ENCODE results near the gene LYPD6. TPM values are rescaled to one million over a fixed set of nuclear protein-coding genes. Genes with fewer than 3 reads are reported as not detected.

LYPD6 gene
- total RNA-seq, 2 donors from 2014 or later: 5.2 to 8.4 TPM

- no peaks in the 10 kb centered on the region for H3K4me1 ChIP-seq
- H3K4me3 ChIP-seq: no peak overlapping the region
- no peak overlapping the region for H3K27ac ChIP-seq
- DNase-seq: no peak
- no peak overlapping the region for H3K9ac ChIP-seq (ENCODE audit: low read depth in 2 of 2, low read length in 2 of 2)
- TF ChIP-seq, protein P1, sequence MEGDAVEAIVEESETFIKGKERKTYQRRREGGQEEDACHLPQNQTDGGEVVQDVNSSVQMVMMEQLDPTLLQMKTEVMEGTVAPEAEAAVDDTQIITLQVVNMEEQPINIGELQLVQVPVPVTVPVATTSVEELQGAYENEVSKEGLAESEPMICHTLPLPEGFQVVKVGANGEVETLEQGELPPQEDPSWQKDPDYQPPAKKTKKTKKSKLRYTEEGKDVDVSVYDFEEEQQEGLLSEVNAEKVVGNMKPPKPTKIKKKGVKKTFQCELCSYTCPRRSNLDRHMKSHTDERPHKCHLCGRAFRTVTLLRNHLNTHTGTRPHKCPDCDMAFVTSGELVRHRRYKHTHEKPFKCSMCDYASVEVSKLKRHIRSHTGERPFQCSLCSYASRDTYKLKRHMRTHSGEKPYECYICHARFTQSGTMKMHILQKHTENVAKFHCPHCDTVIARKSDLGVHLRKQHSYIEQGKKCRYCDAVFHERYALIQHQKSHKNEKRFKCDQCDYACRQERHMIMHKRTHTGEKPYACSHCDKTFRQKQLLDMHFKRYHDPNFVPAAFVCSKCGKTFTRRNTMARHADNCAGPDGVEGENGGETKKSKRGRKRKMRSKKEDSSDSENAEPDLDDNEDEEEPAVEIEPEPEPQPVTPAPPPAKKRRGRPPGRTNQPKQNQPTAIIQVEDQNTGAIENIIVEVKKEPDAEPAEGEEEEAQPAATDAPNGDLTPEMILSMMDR (IDR thresholded peaks at IDR 0.05): no peak
- intact Hi-C loops (cut with DNase I): no loop called here
- no peaks in the 10 kb centered on the region for H3K36me3 ChIP-seq
- H3K9me3 ChIP-seq: no peaks in the 10 kb centered on the region
- H3K27me3 ChIP-seq: no peaks in the 10 kb centered on the region
Observed at GRCh38 chr2:149413487-149413886, 83.1 kb downstream of the LYPD6 start.

GRCh38 chr2:149415086-149415485 lies 84.7 kb downstream of the LYPD6 start:
- no peaks in the 10 kb centered on the region for H3K9me3 ChIP-seq
- H3K4me3 ChIP-seq: no peak overlapping the region
- intact Hi-C loops (cut with DNase I): no loop called here
- TF ChIP-seq, protein P1 (IDR thresholded peaks at IDR 0.05): no peak
- no peaks in the 10 kb centered on the region for H3K36me3 ChIP-seq
- no peak for DNase-seq
- H3K27me3 ChIP-seq: no peaks in the 10 kb centered on the region
- no peaks in the 10 kb centered on the region for H3K4me1 ChIP-seq
- H3K27ac ChIP-seq: no peak overlapping the region
- H3K9ac ChIP-seq (ENCODE audit: low read depth in 2 of 2, low read length in 2 of 2): no peak overlapping the region

GRCh38 chr2:149418065-149418464 lies 87.7 kb downstream of the LYPD6 start:
- Histone ChIP-seq H3K27ac (no peak overlapping the region), H3K4me3 (no peak overlapping the region), H3K27me3 (no peaks in the 10 kb centered on the region), H3K9ac (ENCODE audit: low read depth in 2 of 2, low read length in 2 of 2) (no peak overlapping the region), H3K9me3 (no peaks in the 10 kb centered on the region), H3K36me3 (no peaks in the 10 kb centered on the region), H3K4me1 (no peaks in the 10 kb centered on the region)
- DNase-seq: no peak
- intact Hi-C loops (cut with DNase I): no loop called here
- TF ChIP-seq, protein P1 (IDR thresholded peaks at IDR 0.05): no peak

DNA sequence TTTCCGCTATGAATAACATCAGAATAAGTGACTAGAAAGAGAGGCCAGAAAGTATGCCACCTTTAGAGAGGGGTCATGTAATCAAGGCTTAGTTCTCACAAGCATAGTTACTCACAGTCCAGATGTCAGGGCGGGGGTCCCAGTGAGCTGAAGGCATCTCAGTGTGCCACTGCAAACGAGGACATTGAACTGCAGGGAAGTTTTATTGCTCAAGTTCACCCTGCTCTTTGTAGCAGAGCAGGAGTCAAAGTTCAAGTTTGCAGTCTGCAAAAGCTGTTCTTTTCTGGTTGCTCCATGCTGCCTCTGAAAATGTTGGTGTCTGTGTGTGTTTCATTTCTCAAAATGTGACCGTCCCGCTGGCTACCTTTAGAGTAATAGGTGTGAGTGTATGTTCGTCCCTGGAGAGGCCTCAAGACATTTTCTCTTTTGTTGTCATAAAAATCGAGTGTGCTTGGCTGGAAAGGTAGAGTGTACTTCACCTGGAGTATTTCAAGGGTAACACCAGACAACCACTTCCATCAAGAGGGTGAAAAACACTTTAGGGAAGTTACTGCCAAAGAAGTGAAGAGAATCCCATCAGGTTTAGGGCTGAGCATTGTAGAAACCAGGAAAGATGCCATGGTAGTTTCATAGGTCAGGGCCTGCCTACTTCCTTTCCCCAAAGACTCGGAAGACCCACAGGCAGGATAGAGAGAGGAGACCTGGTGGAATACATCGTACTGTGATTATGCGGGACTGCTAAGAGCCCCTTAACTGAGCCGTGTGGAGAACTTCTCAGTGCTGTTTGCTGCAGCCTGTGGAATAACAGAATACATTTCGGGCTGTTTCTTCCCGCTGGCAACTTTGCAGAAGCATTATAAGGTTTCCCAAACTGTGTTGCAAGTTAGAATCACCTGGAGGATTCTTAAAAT lies 89.9 kb downstream of the LYPD6 start:
- H3K27ac ChIP-seq: no peak overlapping the region
- intact Hi-C loops (cut with DNase I): no loop called here
- DNase-seq: peak; percentile 56
- H3K9ac ChIP-seq (ENCODE audit: low read depth in 2 of 2, low read length in 2 of 2): no peak overlapping the region
- no peaks in the 10 kb centered on the region for H3K36me3 ChIP-seq
- H3K4me3 ChIP-seq: no peak overlapping the region
- no peaks in the 10 kb centered on the region for H3K4me1 ChIP-seq
- H3K27me3 ChIP-seq: no peaks in the 10 kb centered on the region
- H3K9me3 ChIP-seq: no peaks in the 10 kb centered on the region
- TF ChIP-seq, protein P1 (IDR thresholded peaks at IDR 0.05): no peak

DNA sequence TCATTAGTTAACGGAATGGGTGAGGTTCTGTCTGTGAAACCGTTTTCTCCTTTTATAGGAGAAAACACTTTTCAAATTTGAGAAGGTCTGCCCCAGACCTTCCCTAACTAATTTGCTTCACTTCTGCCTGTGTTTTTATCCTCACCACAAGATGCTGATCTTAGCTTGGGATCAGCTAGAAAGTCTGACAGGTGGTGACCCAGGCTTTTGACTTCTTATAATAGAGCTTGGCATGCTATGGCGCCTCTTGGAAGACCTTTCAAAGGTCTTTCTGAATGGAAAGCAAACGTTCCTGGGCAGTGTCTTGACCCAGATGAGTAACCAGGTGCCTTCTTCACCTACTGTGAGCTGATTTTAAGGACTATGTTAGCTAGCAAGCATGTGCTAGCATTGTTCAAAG lies 91.4 kb downstream of the LYPD6 start:
- H3K36me3 ChIP-seq: no peaks in the 10 kb centered on the region
- no peak overlapping the region for H3K9ac ChIP-seq (ENCODE audit: low read depth in 2 of 2, low read length in 2 of 2)
- TF ChIP-seq, protein P1 (IDR thresholded peaks at IDR 0.05): no peak
- no peaks in the 10 kb centered on the region for H3K9me3 ChIP-seq
- no peak for DNase-seq
- H3K27me3 ChIP-seq: no peaks in the 10 kb centered on the region
- H3K4me3 ChIP-seq: no peak overlapping the region
- no peaks in the 10 kb centered on the region for H3K4me1 ChIP-seq
- H3K27ac ChIP-seq: no peak overlapping the region
- intact Hi-C loops (cut with DNase I): no loop called here

All from colonic mucosa (tissue), 4 donors.